DMS153 (cell line): ENCODE results near the gene BTBD19.
"Not testable (repeated sequence)": the region's sequence is repeated elsewhere in the genome, so short reads cannot be mapped to it uniquely, and the experiment has no call there.

Experiments
- DNase-seq: peaks from one replicate; lab custom pipeline; 2025; lab: John Stamatoyannopoulos, UW

The BTBD19 gene, protein sequence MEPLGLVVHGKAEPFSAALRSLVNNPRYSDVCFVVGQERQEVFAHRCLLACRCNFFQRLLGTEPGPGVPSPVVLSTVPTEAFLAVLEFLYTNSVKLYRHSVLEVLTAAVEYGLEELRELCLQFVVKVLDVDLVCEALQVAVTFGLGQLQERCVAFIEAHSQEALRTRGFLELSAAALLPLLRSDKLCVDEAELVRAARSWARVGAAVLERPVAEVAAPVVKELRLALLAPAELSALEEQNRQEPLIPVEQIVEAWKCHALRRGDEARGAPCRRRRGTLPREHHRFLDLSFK

DNA sequence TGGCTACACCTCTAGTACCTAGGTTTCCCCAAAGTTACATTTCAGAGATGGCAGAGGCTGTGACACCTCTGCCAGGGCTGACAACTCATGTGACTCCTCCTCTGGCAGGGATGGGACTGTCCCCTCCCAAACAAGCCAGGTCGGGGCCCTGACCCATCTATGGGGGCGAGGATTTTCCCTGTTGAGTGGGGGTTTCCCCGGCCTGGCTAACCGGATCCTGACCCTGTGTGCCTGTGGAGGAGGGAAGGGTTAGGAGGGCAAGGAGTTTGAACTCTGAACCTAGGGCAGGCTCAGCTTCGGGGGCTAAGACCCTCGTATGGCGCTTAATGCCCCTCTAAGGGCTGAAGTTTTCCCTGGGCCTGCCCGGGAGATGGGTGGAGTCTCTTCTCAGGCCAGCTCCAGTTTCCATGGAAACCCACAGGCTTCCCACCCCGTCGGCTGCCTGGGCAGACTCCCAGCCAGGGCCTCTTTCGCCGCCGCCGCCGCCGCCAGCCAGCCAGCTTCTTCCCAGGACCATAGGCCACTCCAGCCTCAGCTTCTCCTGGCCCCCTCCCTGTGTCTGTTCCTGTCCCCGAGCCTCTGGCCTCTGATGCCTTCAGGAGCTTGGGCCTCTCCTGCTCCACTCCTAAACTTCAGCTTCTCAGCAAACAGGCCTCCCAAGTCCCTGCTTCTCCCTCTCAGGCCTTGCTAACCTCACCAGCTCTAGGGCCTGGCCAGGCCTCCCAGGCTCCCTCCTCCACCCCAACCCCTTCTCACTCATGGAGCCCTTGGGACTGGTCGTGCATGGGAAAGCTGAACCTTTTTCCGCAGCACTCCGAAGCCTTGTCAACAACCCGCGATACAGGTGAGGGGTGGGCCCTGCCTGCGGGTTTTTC is at the start of gene BTBD19:
Gene BTBD19, plus strand, starts transcription at position 461 of the 875 bp plus-strand sequence. Its CDS starts 298 bp downstream, at position 759.
- DNase-seq, result no peak

DNA sequence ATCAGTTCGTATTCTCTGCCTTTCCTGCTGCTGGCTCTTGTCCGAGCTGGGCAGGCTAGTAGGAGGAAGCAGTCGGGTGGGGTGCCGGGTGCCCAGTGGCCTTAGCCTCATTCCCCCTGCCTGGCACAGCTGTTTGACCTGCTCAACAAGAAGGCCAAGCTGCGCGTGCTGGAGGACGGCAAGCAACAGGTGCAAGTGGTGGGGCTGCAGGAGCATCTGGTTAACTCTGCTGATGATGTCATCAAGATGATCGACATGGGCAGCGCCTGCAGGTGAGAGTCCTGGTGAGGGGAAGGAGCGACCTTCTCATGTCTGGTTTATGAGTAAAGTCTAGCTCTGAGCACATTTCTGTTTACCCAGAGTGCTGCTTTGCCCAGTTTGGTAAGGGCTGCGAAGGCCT is 49.2 kb upstream of the BTBD19 start:
- no peak for DNase-seq

DNA sequence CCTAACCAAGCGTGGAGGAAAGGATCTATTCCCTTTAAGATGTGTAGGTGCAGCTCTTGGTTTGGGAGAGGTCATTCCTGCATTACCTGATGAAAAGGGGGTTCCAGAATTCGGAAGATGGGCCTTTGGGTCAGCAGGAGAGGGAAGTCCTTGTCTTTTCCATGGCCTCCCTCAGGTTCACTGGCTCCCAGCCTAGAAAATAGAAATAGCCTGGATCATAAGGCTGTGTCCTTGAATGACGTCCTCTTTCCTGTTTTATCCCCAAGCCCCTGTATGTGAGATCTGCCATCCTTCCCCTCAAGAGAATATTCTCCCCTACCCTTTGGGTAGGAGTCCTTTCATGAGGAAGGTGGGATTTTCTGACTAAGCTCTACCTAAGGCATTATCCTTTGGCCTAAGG is 47.4 kb upstream of the BTBD19 start:
- DNase-seq, result no peak

DNA sequence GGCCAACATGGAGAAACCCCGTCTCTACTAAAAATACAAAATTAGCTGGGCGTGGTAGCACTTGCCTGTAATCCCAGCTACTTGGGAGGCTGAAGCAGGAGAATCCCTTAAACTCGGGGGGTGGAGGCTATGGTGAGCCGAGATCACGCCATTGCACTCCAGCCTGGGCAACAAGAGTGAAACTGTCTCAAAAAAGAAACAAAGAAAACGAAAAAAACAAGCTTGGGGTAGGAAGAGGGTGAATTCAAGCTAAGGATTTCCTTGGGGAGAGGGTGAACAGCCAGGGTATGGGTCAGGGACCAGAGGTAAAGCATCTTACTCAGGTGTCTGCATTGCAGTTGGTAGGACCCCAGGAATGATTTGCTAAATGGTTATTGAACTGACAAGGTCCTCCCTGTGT is 41.9 kb upstream of the BTBD19 start:
- DNase-seq, result not testable (repeated sequence)

- peak; percentile 95 for DNase-seq
These were observed 33.0 kb upstream of the BTBD19 start, which contains the start of gene RPS8 for GRCh38 chr1:44775078-44775929. TSS of gene RPS8 (plus strand) at chr1:44775540. CDS start at chr1:44775597, 57 bp downstream.

DNA sequence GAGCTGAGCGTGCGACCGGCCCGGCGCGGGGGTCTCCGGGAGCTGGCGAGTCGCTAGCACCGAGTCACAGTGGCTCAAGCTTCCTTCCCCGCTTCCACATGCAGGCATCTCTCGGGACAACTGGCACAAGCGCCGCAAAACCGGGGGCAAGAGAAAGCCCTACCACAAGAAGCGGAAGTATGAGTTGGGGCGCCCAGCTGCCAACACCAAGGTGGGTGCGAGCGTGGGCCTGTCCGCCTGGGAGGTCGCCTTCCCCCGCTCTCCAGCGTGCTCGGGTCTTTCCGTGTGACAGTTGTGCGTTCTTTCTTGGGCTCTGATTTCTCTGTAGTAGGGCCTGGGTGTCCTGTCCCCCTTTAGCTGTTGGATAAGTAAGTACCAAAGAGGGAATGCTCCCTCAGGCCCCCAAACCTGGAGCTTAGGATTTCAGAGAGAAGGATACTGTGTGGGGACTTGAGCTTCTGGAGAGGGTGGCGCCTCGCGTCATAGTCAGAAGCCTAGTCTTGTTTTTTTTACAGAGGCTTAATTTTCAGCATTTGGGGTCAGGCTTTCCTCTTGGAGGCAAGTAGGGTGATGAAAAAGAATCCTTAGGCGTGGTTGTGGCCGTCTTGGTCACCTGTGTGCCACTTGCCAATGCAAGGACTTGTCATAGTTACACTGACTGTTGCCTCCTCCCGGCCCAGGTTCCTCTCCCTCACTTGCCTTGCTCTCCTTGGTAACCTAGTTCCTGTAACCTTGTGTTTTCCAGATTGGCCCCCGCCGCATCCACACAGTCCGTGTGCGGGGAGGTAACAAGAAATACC is 32.2 kb upstream of the BTBD19 start:
- no peak for DNase-seq

DNA sequence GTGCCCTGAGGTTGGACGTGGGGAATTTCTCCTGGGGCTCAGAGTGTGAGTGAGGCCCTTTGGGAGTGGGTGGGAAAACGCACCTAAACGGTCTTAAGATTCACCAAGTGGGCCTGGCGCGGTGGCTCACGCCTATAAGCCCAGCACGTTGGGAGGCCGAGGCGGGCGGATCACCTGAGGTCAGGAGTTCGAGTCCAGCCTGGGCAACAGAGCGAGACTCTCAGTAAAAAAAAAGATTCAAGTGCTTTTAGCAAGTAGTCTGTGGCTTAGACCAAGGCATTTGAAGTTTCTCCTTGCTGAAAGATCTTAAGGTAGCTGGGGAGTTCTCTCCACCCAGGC is 31.6 kb upstream of the BTBD19 start:
- no peak for DNase-seq

GRCh38 chr1:44777547-44777946 is 30.8 kb upstream of the BTBD19 start:
- DNase-seq, result no peak

DNA sequence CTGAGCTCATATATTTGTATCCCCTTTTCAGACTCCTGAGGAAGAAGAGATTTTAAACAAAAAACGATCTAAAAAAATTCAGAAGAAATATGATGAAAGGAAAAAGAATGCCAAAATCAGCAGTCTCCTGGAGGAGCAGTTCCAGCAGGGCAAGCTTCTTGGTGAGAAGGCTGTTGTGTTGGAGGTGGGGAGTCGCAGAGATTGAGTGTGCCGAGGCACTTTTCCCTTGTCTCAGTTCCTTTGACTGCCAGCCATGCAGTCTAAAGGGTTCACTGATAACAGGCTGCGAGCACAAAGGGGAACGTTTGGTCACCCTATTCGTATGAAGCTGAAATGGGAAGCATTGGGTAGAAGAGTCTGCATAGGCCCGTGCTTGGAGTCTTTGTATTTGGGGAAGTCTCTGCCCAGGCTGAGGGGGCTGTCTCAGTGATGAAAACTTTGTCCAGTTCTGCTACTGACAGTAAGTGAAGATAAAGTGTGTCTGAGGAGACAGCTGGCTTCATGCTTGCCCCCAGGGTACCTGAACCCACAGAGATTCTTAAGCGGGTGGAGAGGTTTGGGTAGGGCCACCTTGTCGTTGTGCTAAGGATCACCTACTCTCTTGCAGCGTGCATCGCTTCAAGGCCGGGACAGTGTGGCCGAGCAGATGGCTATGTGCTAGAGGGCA is 30.2 kb upstream of the BTBD19 start:
- DNase-seq, result no peak

DNA sequence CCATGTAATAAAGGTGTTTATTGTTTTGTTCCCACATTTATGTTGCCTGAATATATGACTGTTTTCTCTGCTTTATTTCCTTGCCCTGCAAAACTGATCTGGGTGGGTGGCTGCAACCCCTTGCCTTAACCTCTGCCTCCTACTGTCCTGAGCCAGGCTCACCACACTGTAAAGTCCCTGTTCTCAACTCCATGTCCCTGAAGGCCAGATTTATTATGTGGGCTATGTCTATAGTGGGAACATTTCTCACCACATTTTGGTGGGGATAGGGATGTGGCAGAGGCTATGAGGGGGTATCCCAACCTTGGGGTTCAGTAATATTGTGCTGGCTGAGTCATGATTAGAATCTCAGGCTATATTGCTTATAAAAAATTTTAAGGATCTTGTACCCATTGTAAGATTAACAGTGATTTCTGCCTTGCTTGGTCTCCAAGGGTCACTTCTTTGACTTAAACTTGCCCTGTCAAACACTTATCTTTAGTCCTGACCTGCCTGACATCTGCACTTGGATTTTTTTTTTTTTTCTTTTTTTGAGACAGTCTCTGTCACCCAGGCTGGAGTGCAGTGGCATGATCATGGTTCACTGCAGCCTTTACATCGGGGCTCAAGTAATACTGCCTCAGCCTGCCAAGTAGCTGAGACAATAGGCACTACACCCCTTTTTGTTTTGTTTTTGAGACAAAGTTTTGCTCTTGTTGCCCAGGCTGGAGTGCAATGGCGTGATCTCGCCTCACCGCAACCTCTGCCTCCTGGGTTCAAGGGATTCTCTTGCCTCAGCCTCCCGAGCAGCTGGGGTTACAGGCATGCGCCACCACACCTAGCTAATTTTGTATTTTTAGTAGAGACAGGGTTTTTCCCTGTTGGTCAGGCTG is 29.4 kb upstream of the BTBD19 start:
- no peak for DNase-seq

DNA sequence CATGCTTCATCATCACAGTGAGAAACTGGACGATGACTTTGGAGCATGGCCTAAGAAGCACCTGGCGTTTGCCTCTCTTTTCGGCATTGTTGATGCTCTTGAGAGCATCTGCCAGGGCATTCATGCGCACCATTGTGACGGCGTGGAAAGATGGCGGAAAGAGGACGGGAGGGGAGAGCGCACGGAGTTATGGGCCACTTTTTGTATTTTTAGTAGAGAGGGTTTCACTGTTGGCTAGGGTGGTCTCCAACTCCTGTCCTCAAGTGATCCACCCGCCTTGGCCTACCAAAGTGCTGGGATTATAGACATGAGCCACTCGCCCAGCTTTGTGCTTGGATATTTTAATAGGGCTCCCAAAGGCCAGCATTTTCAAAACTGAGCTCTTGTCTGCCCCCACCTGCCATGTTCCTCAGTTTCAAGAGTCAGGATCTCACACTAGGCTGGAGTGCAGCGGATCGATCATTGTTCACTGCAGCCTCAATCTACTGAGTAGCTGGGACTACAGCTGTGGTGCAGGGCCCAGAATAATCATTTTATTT is 27.7 kb upstream of the BTBD19 start:
- no peak for DNase-seq

- DNase-seq, result no peak
These were observed 24.6 kb upstream of the BTBD19 start for GRCh38 chr1:44783697-44784093.

DNA sequence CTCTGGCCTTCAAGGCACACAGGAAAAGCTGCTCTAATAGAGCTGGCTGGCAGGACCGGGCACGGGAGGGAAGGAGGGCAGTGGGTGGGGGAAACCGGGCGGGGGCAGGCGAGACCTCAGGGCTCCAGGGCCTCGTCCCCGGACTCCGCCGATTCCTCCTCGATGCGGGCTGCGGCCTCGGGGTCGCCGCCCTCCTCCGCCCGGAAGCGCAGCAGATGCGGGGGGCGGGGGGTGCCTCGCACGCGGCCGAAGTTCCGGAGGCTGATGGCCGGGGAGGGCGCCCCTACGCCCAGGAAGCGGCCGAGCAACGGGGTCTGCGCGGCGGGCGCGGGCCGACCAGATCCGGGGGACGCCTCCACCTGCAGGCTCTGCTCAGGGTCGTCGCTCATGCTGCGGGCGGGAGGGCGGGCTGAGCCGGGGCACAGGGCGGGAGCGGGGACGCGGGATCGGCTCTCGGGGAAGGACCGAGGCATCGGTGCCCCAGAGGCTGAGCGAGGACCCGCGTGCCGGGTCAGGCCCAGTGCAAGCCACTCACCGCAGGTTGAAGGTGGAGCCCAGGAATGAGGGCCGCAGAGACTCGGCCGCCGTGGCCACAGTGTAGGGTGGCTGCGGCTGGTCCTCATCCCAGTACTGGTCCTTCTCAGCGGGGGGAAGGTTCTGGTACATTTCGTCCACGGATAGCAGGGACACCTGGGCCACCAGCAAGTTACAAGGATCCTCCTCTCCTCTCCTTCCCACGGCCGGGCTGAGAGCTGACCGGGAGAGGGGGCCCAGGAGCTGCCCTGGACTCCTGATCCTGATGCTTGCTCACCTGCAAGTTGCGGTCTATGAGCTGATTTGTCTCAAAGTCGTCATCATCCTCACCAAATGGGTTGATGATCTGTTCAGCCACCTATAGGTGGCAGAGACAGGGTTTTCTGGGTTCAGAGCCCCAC is 24.0 kb upstream of the BTBD19 start:
- no peak for DNase-seq

DNA sequence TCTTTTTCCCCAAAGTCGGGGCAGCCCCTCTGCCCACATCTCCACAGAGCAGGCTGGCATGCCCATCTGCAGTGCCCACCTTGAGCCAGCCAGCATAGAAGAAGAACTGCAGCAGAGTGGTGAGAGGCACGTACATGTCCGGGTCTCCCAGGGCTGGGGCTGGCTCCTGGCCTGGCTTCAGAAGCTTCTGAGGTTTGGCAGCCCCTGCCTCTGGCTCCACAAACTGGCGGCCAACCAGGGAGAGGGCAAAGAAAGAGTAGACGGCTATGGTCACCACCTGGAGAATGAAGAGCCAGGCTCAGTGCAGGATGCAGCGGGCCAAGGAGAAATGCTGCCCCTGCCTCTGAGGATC is 23.3 kb upstream of the BTBD19 start:
- no peak for DNase-seq

DNA sequence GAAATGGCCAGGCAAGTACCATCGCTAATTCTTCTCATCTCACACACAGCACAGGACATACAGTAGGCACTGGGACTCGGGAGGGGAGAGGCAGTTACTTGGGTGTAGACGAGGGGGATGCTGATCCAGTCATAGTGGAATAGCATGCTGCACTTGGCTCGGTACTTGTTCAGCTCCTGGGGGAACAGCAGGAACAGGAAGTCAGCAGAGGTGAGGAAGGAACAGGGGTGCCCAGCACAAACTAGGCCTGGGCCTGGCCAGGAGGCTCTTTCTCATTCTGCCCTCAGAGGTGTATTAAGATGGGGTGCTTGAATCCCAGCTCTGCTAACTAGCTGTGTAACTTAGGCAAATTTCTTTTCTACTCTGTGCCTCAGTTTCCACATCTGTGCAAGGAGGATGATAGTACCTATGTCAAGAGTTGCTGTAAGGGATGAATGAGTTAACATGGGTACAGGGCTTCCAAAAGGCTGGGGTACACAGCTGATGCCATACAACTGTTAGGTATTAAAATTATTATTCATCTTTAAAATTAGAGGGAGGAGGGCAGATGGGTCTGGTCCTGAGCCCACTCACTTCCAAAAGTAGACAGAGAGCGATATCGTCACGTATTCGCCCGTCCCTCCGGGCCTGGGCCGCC is 22.7 kb upstream of the BTBD19 start:
- no peak for DNase-seq

DNA sequence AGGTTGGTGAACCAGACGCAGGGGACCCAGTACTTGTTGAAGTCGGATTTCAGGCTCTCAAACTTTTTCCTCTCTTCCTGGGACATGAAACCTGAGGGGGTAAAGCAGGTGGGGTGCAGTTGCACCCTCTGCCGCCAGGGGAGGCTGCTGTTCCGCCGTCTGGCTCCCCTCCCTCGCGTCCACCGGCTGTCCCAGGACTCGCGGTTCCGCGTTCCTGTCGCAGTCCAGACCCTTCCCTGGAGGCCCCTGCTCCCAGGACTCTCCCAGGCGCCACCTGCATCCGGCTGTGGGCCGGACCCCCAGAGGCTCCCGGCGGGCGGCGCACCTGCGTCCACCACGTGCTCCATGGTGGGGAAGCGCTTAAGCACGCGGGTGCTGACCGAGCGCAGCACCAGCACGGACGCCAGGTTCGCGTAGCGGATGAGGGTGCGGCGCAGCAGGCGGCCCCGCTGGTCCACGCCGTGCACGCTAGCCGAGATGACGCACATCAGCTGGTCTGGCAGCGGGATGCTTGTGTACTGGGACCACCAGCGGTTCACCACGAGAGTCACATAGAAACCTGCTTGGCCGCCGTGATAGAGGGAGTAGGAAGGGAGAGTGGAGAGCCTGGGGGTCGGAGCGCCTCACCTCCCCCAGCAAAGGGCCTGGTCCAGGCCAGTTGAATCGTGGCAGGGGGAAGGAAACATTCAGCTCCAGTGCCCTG is 22.0 kb upstream of the BTBD19 start:
- DNase-seq, result peak; percentile 84

- no peak for DNase-seq
These were observed 21.4 kb upstream of the BTBD19 start for GRCh38 chr1:44786841-44787426.
